PFSK-1 (cell line): ENCODE results near the gene ZNF280C.

Experiments used
- FOXP2 ChIP-seq: optimal IDR thresholded peaks from 2 replicates; pipeline ENCODE3; 2011; ENCODE audit warnings: borderline replicate concordance, control low read depth, inconsistent platforms; ENCODE audit not compliant: insufficient read depth; ENCODE audit errors: extremely low read length, extremely low read depth
- POLR2AphosphoS5 ChIP-seq: IDR thresholded peaks from 2 replicates; pipeline ENCODE4 v1.6.1; 2012; ENCODE audit warnings: low read depth, mild to moderate bottlenecking, control low read depth, low read length, moderate library complexity
- REST ChIP-seq, 2 experiments: IDR thresholded peaks; 2 replicates each; pipeline versions ENCODE4 v1.6.1 to v1.8.0; 2011 to 2012; ENCODE audit warnings: low read depth in 2 of 2, low read length in 2 of 2, control low read depth in 1 of 2, inconsistent platforms in 1 of 2, mild to moderate bottlenecking in 1 of 2, moderate library complexity in 1 of 2; ENCODE audit not compliant: insufficient read depth in 1 of 2
- SIN3A ChIP-seq: IDR thresholded peaks from 2 replicates; pipeline ENCODE4 v1.6.1; 2012; ENCODE audit warnings: mild to moderate bottlenecking, low read length, moderate library complexity, borderline replicate concordance; ENCODE audit not compliant: insufficient read depth
- TAF1 ChIP-seq: IDR thresholded peaks from 2 replicates; pipeline ENCODE4 v1.6.1; 2012; ENCODE audit warnings: low read length, control low read depth, borderline replicate concordance; ENCODE audit not compliant: insufficient read depth

ZNF280C gene

GRCh38 chrX:130190801-130191200, 77.9 kb downstream of the ZNF280C start:
- TF ChIP-seq REST (IDR thresholded peaks at IDR 0.05; ENCODE audit: insufficient read depth in 1 of 2, low read depth in 2 of 2, low read length in 2 of 2) (no peak), FOXP2 (no peak), TAF1 (no peak), POLR2AphosphoS5 (no peak), SIN3A (no peak)

GRCh38 chrX:130186651-130187050, 82.0 kb downstream of the ZNF280C start:
- TF ChIP-seq SIN3A: no peak
- no peak for TF ChIP-seq REST (IDR thresholded peaks at IDR 0.05; ENCODE audit: insufficient read depth in 1 of 2, low read depth in 2 of 2, low read length in 2 of 2)
- no peak for TF ChIP-seq TAF1
- no peak for TF ChIP-seq POLR2AphosphoS5
- TF ChIP-seq FOXP2: no peak

DNA sequence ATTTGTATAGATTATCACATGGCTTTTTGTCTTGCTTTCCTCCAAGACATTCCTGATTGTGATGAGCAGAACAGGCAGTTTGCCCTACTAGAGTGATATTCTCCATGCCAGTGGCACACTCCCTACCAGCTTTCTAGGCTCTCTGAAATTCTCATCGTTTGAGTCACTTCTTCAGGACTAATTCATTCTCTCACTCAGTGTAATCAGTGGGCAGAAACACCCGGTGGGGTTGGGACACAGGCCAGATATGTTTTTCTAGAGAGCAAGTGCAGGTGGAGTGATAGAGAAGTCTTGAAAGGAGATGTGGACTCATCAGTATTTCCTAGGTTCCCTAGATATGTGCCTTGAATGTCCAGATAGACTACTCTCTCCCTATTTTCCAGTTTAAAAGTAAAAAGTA, 83.8 kb downstream of the ZNF280C start:
- no peak for TF ChIP-seq TAF1
- TF ChIP-seq REST (IDR thresholded peaks at IDR 0.05; ENCODE audit: insufficient read depth in 1 of 2, low read depth in 2 of 2, low read length in 2 of 2): no peak
- no peak for TF ChIP-seq SIN3A
- no peak for TF ChIP-seq POLR2AphosphoS5
- TF ChIP-seq FOXP2: no peak

- TF ChIP-seq SIN3A (no peak), POLR2AphosphoS5 (no peak), TAF1 (no peak), REST (IDR thresholded peaks at IDR 0.05; ENCODE audit: insufficient read depth in 1 of 2, low read depth in 2 of 2, low read length in 2 of 2) (no peak), FOXP2 (no peak)
Measured at GRCh38 chrX:130184168-130184567, 84.5 kb downstream of the ZNF280C start.

GRCh38 chrX:130179579-130180215, 89.0 kb downstream of the ZNF280C start:
- TF ChIP-seq SIN3A (no peak), TAF1 (no peak), REST (IDR thresholded peaks at IDR 0.05; ENCODE audit: insufficient read depth in 1 of 2, low read depth in 2 of 2, low read length in 2 of 2) (no peak), POLR2AphosphoS5 (no peak), FOXP2 (no peak)
